A673 (cell line): Measurements from ENCODE around the gene TRUB2.

Source experiments
- CTCF ChIP-seq: fragments of 300-800, 200-600 bp; sonication (generic); conservative IDR thresholded peaks from 2 replicates; pipeline ENCODE4 v1.5.1; 2017; ENCODE audit warnings: low read depth, mild to moderate bottlenecking, antibody characterized with exemption, low read length, moderate library complexity, mixed read lengths
- EZH2 ChIP-seq: fragments of 200-600 bp; sonication (generic); IDR thresholded peaks from 2 replicates; pipeline ENCODE4 v1.6.1; 2017; ENCODE audit warnings: borderline replicate concordance, low read depth, mild to moderate bottlenecking, mixed read lengths, antibody characterized with exemption, low read length; ENCODE audit not compliant: poor library complexity, severe bottlenecking

DNA sequence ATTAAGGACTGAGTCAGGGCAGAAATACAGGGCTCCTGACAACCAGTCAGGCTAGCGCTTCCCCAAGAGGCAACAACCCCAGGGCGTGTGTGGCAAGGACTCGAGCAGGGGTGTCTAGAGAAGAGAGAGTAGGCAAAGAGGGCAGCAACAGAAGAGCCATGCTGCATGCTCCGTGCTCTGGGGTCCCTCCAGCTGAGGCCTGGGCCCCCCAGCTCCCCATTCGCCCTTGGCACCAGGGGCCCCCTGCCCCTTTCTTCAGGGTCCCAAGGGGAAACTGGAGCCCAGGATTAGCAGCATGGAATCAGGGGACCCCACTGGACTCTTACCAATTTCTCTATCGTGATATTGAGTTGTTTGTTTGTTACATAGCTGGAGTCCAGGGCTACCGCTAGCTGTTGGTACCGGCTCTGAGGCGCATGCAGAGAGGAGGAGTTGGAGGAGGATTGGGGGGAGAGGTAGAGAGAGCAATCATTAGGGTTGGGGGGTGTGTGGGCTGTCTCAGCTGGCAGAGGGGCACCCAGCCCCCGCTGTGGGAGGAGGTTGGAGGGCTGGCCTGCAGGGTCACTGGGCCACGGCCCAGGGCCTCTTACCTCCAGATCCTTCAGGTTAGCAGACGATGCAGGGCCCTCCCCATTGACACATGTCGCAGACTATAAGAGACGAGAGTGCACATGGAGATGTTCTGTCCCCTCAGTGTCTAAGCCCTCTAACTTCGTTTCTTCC, 55.2 kb downstream of the TRUB2 start:
- TF ChIP-seq CTCF (no peak), EZH2 (no peak)
